Endodermal cell (in vitro differentiated cells): Measurements from ENCODE around the gene BICD1. TPM values are rescaled to one million over a fixed set of nuclear protein-coding genes. Genes with fewer than 3 reads are reported as not detected.

Experiments
- DNase-seq: peaks from one replicate; pipeline ENCODE4 v3.0.0-alpha.2; 2017
- H3K27ac ChIP-seq: 2 replicates; pipeline ENCODE4 v1.5.1; 2013; ENCODE audit warnings: mild to moderate bottlenecking, low read depth, low read length, moderate library complexity
- H3K27me3 ChIP-seq: 2 replicates; pipeline ENCODE4 v1.6.1; 2013; ENCODE audit warnings: mild to moderate bottlenecking, low read length, moderate library complexity; ENCODE audit not compliant: insufficient read depth, control insufficient read depth, poor library complexity, severe bottlenecking
- H3K36me3 ChIP-seq: 2 replicates; pipeline ENCODE4 v1.7.0; 2013; ENCODE audit warnings: mild to moderate bottlenecking, low read length, moderate library complexity; ENCODE audit not compliant: control insufficient read depth, insufficient read depth
- H3K4me1 ChIP-seq: one replicate; pipeline ENCODE4 v1.7.0; 2013; ENCODE audit warnings: low read length; ENCODE audit not compliant: control insufficient read depth, insufficient read depth
- H3K4me3 ChIP-seq: 2 replicates; pipeline ENCODE4 v1.5.1; 2013; ENCODE audit warnings: mild to moderate bottlenecking, low read length, moderate library complexity
- H3K9ac ChIP-seq: 2 replicates; pipeline ENCODE4 v1.6.1; 2013; ENCODE audit warnings: mild to moderate bottlenecking, low read length, moderate library complexity; ENCODE audit not compliant: poor library complexity, severe bottlenecking; ENCODE audit errors: extremely low read depth
- H3K9me3 ChIP-seq: 2 replicates; pipeline ENCODE4 v1.6.1; 2013; ENCODE audit warnings: mild to moderate bottlenecking, low read length, moderate library complexity; ENCODE audit not compliant: control insufficient read depth
- H3K27ac Mint-ChIP-seq: 2 replicates; pipeline ENCODE4 v1.8.0; 2020; ENCODE audit warnings: mixed read lengths
- H3K27me3 Mint-ChIP-seq: 2 replicates; pipeline ENCODE4 v1.8.0; 2021; ENCODE audit warnings: mild to moderate bottlenecking, mixed read lengths; ENCODE audit not compliant: insufficient read depth
- H3K36me3 Mint-ChIP-seq: 2 replicates; pipeline ENCODE4 v1.8.0; 2020; ENCODE audit warnings: low read depth, mixed read lengths
- H3K4me1 Mint-ChIP-seq: 2 replicates; pipeline ENCODE4 v1.8.0; 2020; ENCODE audit warnings: mixed read lengths
- H3K4me3 Mint-ChIP-seq: 2 replicates; pipeline ENCODE4 v1.8.0; 2020; ENCODE audit warnings: mild to moderate bottlenecking, moderate library complexity, mixed read lengths
- H3K9me3 Mint-ChIP-seq: 2 replicates; pipeline ENCODE4 v1.8.0; 2020; ENCODE audit warnings: mild to moderate bottlenecking, mixed read lengths
- WGBS, 2 experiments: methylation state at CpG; one replicate each; pipeline versions ENCODE4 v1.1.5 to v1.1.7; 2013; ENCODE audit warnings: missing lambda C conversion rate in 2 of 2, mixed read lengths in 1 of 2; ENCODE audit not compliant: insufficient coverage in 1 of 2, insufficient read length in 1 of 2; 5-methylcytosine and 5-hydroxymethylcytosine counted together
- total RNA-seq, 2 donors: library from RNA; stranded (reverse); fragmentation: NEBNext Ultra II Directional in 1 of 2; extraction: Animal tissue kit (Norgen Biotek cat#: 25700) in 1 of 2; gene quantifications; 2 replicates in 1 of 2; 3 replicates in 1 of 2; pipeline ENCODE4 v1.2.1, GENCODE V29; 2021
- TF ChIP-seq, protein P1 (sequence below): fragments of 200-600 bp; sonication (generic); conservative IDR thresholded peaks from 2 replicates; pipeline ENCODE4 v1.5.0; 2021; ENCODE audit warnings: antibody characterized with exemption, mild to moderate bottlenecking

The BICD1 gene
- total RNA-seq, 2 donors from 2014 or later: 56.0 to 101 TPM

DNA sequence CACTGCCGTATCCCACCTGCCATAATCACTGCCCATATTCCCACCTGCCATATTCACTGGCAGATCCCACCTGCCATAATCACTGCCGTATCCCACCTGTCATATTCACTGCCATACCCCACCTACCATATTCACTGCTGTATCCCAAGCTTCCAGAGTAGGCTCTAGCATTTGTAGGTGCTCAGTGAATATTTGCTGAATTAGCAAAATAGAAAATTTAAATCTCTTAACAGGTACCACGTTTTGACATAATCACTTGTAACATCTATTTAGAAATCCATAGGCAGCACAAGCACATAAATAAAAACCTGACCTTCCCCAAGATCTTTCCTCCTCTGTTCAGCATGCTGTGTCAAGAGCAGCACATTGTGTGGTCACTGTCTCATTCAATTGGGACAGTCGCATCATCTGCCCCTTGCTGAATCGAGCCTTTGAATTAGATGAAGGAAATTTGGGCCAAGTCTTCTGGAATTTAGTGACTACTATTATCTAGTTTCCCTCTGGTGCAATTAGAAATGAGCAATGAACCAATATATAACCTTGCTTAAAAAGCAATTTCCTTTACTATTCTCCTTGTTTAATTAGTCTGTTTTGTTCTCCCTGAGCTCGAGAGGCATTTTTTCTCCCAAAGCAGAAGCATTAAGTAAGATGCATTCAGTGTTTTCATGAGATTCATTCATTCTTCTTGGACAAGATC, 147.8 kb downstream of the BICD1 start:
- Histone ChIP-seq H3K36me3 (no peaks in the 10 kb centered on the region), H3K27me3 (no peaks in the 10 kb centered on the region), H3K27ac (no peak overlapping the region), H3K4me3 (no peak overlapping the region), H3K9ac (no peak overlapping the region), H3K9me3 (peaks cover 8% of the 10 kb centered on the region), H3K4me1 (no peaks in the 10 kb centered on the region)
- TF ChIP-seq, protein P1, sequence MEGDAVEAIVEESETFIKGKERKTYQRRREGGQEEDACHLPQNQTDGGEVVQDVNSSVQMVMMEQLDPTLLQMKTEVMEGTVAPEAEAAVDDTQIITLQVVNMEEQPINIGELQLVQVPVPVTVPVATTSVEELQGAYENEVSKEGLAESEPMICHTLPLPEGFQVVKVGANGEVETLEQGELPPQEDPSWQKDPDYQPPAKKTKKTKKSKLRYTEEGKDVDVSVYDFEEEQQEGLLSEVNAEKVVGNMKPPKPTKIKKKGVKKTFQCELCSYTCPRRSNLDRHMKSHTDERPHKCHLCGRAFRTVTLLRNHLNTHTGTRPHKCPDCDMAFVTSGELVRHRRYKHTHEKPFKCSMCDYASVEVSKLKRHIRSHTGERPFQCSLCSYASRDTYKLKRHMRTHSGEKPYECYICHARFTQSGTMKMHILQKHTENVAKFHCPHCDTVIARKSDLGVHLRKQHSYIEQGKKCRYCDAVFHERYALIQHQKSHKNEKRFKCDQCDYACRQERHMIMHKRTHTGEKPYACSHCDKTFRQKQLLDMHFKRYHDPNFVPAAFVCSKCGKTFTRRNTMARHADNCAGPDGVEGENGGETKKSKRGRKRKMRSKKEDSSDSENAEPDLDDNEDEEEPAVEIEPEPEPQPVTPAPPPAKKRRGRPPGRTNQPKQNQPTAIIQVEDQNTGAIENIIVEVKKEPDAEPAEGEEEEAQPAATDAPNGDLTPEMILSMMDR: no peak
- Mint-ChIP-seq H3K27ac (no peak overlapping the region), H3K27me3 (no peaks in the 10 kb centered on the region), H3K4me1 (peaks cover 6% of the 10 kb centered on the region), H3K4me3 (no peak overlapping the region), H3K9me3 (peaks cover 2% of the 10 kb centered on the region), H3K36me3 (peaks cover 27% of the 10 kb centered on the region)
- WGBS, 2 experiments: 82 to 91% methylated on average over 2 to 6 of the region's 6 CpGs
- no peak for DNase-seq

DNA sequence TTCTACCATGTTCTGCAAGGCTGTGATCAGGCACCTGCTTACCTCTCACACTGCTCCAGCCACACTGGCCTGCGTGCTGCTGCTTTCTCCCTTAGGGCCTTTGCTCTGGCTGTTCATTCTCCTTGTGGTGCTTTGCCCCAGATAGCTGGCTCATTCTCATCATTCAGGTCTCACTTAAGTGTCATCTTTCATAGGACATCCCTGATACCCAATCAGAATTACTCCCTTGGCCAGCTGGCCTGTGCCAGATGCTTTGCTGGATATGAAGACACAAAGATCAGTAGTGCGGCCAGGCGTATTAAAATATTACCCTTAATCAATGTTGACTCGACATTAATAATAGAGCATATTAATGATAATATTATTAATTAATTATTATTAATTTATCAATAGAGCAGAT, 148.9 kb downstream of the BICD1 start:
- 98% methylated on average over 2 of the region's 4 CpGs; no CpG with 5 or more reads in 1 of the 2 experiments for WGBS, 2 experiments

DNA sequence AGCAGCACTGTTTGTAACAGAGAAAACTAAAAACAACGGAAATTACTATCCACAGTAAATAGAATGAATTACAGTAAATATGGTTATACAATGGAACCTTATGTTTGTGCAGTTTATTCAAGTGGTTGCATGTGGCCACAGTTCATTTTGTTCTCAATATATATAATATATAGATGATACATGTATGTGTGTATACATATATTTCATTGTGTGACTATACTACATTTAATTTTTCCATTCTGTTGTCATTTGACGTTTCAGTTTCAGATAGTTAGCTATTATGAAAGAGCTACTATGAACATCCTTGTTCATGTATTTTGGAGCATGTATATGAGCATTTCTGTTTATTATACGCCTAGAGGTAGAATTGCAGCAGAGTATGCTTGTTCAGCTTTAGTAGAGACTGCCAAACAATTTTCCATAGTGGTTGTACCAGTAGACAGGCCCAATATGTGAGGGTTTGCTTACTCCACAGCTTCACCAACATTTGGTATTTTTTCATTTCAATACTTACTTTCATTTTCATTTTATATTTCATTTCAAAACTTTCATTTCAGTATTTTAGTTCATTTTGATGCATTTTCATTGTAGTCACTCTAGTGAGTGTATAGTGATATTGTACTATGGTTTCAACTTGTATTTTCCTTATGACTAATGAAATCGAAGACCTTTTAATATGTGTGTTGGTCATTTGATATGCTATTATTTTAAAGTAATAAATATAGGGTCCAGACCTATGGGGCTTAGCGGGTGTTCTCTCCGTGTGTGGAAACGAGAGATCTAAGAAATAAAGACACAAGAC, 151.2 kb downstream of the BICD1 start:
- Histone ChIP-seq H3K4me3 (no peak overlapping the region), H3K27ac (no peak overlapping the region), H3K9ac (no peak overlapping the region), H3K9me3 (peaks cover 8% of the 10 kb centered on the region), H3K36me3 (no peaks in the 10 kb centered on the region), H3K4me1 (no peaks in the 10 kb centered on the region), H3K27me3 (no peaks in the 10 kb centered on the region)
- TF ChIP-seq, protein P1: no peak
- 93 to 98% methylated on average over 5 to 7 of the region's 7 CpGs for WGBS, 2 experiments
- Mint-ChIP-seq H3K4me3 (no peak overlapping the region), H3K27ac (no peak overlapping the region), H3K36me3 (peaks cover 27% of the 10 kb centered on the region), H3K27me3 (no peaks in the 10 kb centered on the region), H3K4me1 (peaks cover 8% of the 10 kb centered on the region), H3K9me3 (peaks cover 2% of the 10 kb centered on the region)
- no peak for DNase-seq

More for the DNA sequence above, 148.9 kb downstream of the BICD1 start:
- Mint-ChIP-seq H3K9me3 (peaks cover 2% of the 10 kb centered on the region), H3K27ac (no peak overlapping the region), H3K36me3 (peaks cover 27% of the 10 kb centered on the region), H3K4me1 (peaks cover 4% of the 10 kb centered on the region), H3K4me3 (no peak overlapping the region), H3K27me3 (no peaks in the 10 kb centered on the region)
- Histone ChIP-seq H3K36me3 (no peaks in the 10 kb centered on the region), H3K4me1 (no peaks in the 10 kb centered on the region), H3K9me3 (peaks cover 8% of the 10 kb centered on the region), H3K27me3 (no peaks in the 10 kb centered on the region), H3K4me3 (no peak overlapping the region), H3K9ac (no peak overlapping the region), H3K27ac (no peak overlapping the region)
- no peak for DNase-seq
- TF ChIP-seq, protein P1: no peak
